ENCODE measurements around the gene GBE1.

Gene GBE1

GRCh38 chr3:81740731-81741130 lies 20.7 kb downstream of the GBE1 start:
- Mint-ChIP-seq H3K4me1 (ENCODE audit: low read depth) (peaks cover 10% of the 10 kb centered on the region), H3K27me3 (no peaks in the 10 kb centered on the region), H3K4me3 (no peak overlapping the region), H3K9me3 (no peaks in the 10 kb centered on the region), H3K27ac (no peak overlapping the region), H3K36me3 (ENCODE audit: low read depth) (peaks cover 6% of the 10 kb centered on the region)
- DNase-seq, result no peak

- DNase-seq, result no peak
- Mint-ChIP-seq H3K27me3 (no peaks in the 10 kb centered on the region), H3K36me3 (ENCODE audit: low read depth) (peaks cover 8% of the 10 kb centered on the region), H3K27ac (no peak overlapping the region), H3K9me3 (no peaks in the 10 kb centered on the region), H3K4me1 (ENCODE audit: low read depth) (peaks cover 11% of the 10 kb centered on the region), H3K4me3 (no peak overlapping the region)
Observed at GRCh38 chr3:81735334-81735733, 26.1 kb downstream of the GBE1 start.

GRCh38 chr3:81734742-81735141 lies 26.7 kb downstream of the GBE1 start:
- no peaks in the 10 kb centered on the region for H3K27me3 Mint-ChIP-seq
- DNase-seq, result no peak
- peaks cover 8% of the 10 kb centered on the region for H3K36me3 Mint-ChIP-seq (ENCODE audit: low read depth)
- no peak overlapping the region for H3K4me3 Mint-ChIP-seq
- no peak overlapping the region for H3K27ac Mint-ChIP-seq
- H3K9me3 Mint-ChIP-seq, result no peaks in the 10 kb centered on the region
- peaks cover 11% of the 10 kb centered on the region for H3K4me1 Mint-ChIP-seq (ENCODE audit: low read depth)

- no peak for DNase-seq
- no peak overlapping the region for H3K4me3 Mint-ChIP-seq
- peaks cover 11% of the 10 kb centered on the region for H3K4me1 Mint-ChIP-seq (ENCODE audit: low read depth)
- no peak overlapping the region for H3K27ac Mint-ChIP-seq
- H3K36me3 Mint-ChIP-seq (ENCODE audit: low read depth), result peaks cover 2% of the 10 kb centered on the region
- H3K9me3 Mint-ChIP-seq, result no peaks in the 10 kb centered on the region
- H3K27me3 Mint-ChIP-seq, result no peaks in the 10 kb centered on the region
Observed at GRCh38 chr3:81732642-81733041, 28.8 kb downstream of the GBE1 start.

- Mint-ChIP-seq H3K9me3 (no peaks in the 10 kb centered on the region), H3K4me1 (ENCODE audit: low read depth) (peaks cover 6% of the 10 kb centered on the region), H3K36me3 (ENCODE audit: low read depth) (peaks cover 2% of the 10 kb centered on the region), H3K27ac (no peak overlapping the region), H3K27me3 (no peaks in the 10 kb centered on the region), H3K4me3 (no peak overlapping the region)
- DNase-seq, result no peak
Observed at GRCh38 chr3:81728766-81729544, 32.5 kb downstream of the GBE1 start.

- peaks cover 2% of the 10 kb centered on the region for H3K36me3 Mint-ChIP-seq (ENCODE audit: low read depth)
- no peaks in the 10 kb centered on the region for H3K27me3 Mint-ChIP-seq
- no peak for DNase-seq
- peaks cover 6% of the 10 kb centered on the region for H3K4me1 Mint-ChIP-seq (ENCODE audit: low read depth)
- no peak overlapping the region for H3K27ac Mint-ChIP-seq
- H3K4me3 Mint-ChIP-seq, result no peak overlapping the region
- H3K9me3 Mint-ChIP-seq, result no peaks in the 10 kb centered on the region
Observed at GRCh38 chr3:81726735-81727134, 34.7 kb downstream of the GBE1 start.

- Mint-ChIP-seq H3K4me3 (no peak overlapping the region), H3K27me3 (no peaks in the 10 kb centered on the region), H3K4me1 (ENCODE audit: low read depth) (peaks cover 6% of the 10 kb centered on the region)
Observed at GRCh38 chr3:81726132-81726531, 35.3 kb downstream of the GBE1 start.

GRCh38 chr3:81723732-81724313 lies 37.6 kb downstream of the GBE1 start:
- Mint-ChIP-seq H3K4me3 (no peak overlapping the region), H3K4me1 (ENCODE audit: low read depth) (peaks cover 6% of the 10 kb centered on the region), H3K27ac (no peak overlapping the region), H3K9me3 (no peaks in the 10 kb centered on the region), H3K27me3 (no peaks in the 10 kb centered on the region), H3K36me3 (ENCODE audit: low read depth) (no peaks in the 10 kb centered on the region)
- no peak for DNase-seq

More at GRCh38 chr3:81726132-81726531, 35.3 kb downstream of the GBE1 start:
- Mint-ChIP-seq H3K27ac (no peak overlapping the region), H3K9me3 (no peaks in the 10 kb centered on the region), H3K36me3 (ENCODE audit: low read depth) (no peaks in the 10 kb centered on the region)
- DNase-seq, result no peak

- no peak for DNase-seq
- H3K27me3 Mint-ChIP-seq, result no peaks in the 10 kb centered on the region
- no peak overlapping the region for H3K4me3 Mint-ChIP-seq
- H3K36me3 Mint-ChIP-seq (ENCODE audit: low read depth), result no peaks in the 10 kb centered on the region
- H3K4me1 Mint-ChIP-seq (ENCODE audit: low read depth), result no peaks in the 10 kb centered on the region
- no peak overlapping the region for H3K27ac Mint-ChIP-seq
- no peaks in the 10 kb centered on the region for H3K9me3 Mint-ChIP-seq
Observed at GRCh38 chr3:81718311-81718710, 43.1 kb downstream of the GBE1 start.

GRCh38 chr3:81716870-81717509 lies 44.5 kb downstream of the GBE1 start:
- H3K4me3 Mint-ChIP-seq, result no peak overlapping the region
- no peak overlapping the region for H3K27ac Mint-ChIP-seq
- DNase-seq, result no peak
- H3K4me1 Mint-ChIP-seq (ENCODE audit: low read depth), result no peaks in the 10 kb centered on the region
- H3K9me3 Mint-ChIP-seq, result no peaks in the 10 kb centered on the region
- no peaks in the 10 kb centered on the region for H3K36me3 Mint-ChIP-seq (ENCODE audit: low read depth)
- no peaks in the 10 kb centered on the region for H3K27me3 Mint-ChIP-seq

GRCh38 chr3:81713031-81713430 lies 48.4 kb downstream of the GBE1 start:
- Mint-ChIP-seq H3K4me1 (ENCODE audit: low read depth) (no peaks in the 10 kb centered on the region), H3K9me3 (no peaks in the 10 kb centered on the region), H3K27me3 (no peaks in the 10 kb centered on the region), H3K27ac (no peak overlapping the region), H3K4me3 (no peak overlapping the region), H3K36me3 (ENCODE audit: low read depth) (no peaks in the 10 kb centered on the region)
- DNase-seq, result no peak

- no peaks in the 10 kb centered on the region for H3K4me1 Mint-ChIP-seq (ENCODE audit: low read depth)
- no peak overlapping the region for H3K4me3 Mint-ChIP-seq
- H3K36me3 Mint-ChIP-seq (ENCODE audit: low read depth), result no peaks in the 10 kb centered on the region
- no peaks in the 10 kb centered on the region for H3K27me3 Mint-ChIP-seq
- H3K27ac Mint-ChIP-seq, result no peak overlapping the region
- H3K9me3 Mint-ChIP-seq, result no peaks in the 10 kb centered on the region
- no peak for DNase-seq
Observed at GRCh38 chr3:81709606-81710005, 51.8 kb downstream of the GBE1 start.

- no peak overlapping the region for H3K27ac Mint-ChIP-seq
- no peaks in the 10 kb centered on the region for H3K36me3 Mint-ChIP-seq (ENCODE audit: low read depth)
- H3K27me3 Mint-ChIP-seq, result no peaks in the 10 kb centered on the region
- no peak overlapping the region for H3K4me3 Mint-ChIP-seq
- H3K4me1 Mint-ChIP-seq (ENCODE audit: low read depth), result no peaks in the 10 kb centered on the region
- no peaks in the 10 kb centered on the region for H3K9me3 Mint-ChIP-seq
- no peak for DNase-seq
Observed at GRCh38 chr3:81707996-81708395, 53.4 kb downstream of the GBE1 start.

GRCh38 chr3:81702126-81702525 lies 59.3 kb downstream of the GBE1 start:
- no peaks in the 10 kb centered on the region for H3K4me1 Mint-ChIP-seq (ENCODE audit: low read depth)
- peaks cover 7% of the 10 kb centered on the region for H3K36me3 Mint-ChIP-seq (ENCODE audit: low read depth)

More at GRCh38 chr3:81702126-81702525, 59.3 kb downstream of the GBE1 start:
- Mint-ChIP-seq H3K9me3 (no peaks in the 10 kb centered on the region), H3K27ac (no peak overlapping the region), H3K4me3 (no peak overlapping the region), H3K27me3 (no peaks in the 10 kb centered on the region)
- no peak for DNase-seq
